Calu3 (cell line): ENCODE results near the gene GSK3B. TPM values are rescaled to one million over a fixed set of nuclear protein-coding genes. Genes with fewer than 3 reads are reported as not detected.

Experiments used
- BruUV-seq: library from RNA; stranded (reverse); fragments of 400-500 nt; replicated peaks from 2 replicates; lab custom pipeline; 2021; lab: Mats Ljungman, UMichigan
- CTCF ChIA-PET: fragments of 300-600 bp; sonication (Branson Sonifier 250); formaldehyde crosslinking; loops from one replicate; lab custom pipeline; 2022; ENCODE audit warnings: antibody characterized with exemption; lab: Charles Lee
- DNase-seq: peaks from one replicate; pipeline ENCODE4 v3.0.0; 2022
- H3K27ac Mint-ChIP-seq: one replicate; pipeline ENCODE4 v1.8.0; 2022; ENCODE audit warnings: mixed read lengths; ENCODE audit not compliant: unreplicated experiment
- H3K27me3 Mint-ChIP-seq: one replicate; pipeline ENCODE4 v1.8.0; 2022; ENCODE audit warnings: mixed read lengths; ENCODE audit not compliant: unreplicated experiment
- H3K36me3 Mint-ChIP-seq: one replicate; pipeline ENCODE4 v1.8.0; 2022; ENCODE audit warnings: mild to moderate bottlenecking, moderate library complexity, mixed read lengths; ENCODE audit not compliant: insufficient read depth, unreplicated experiment
- H3K4me1 Mint-ChIP-seq: one replicate; pipeline ENCODE4 v1.8.0; 2022; ENCODE audit warnings: mild to moderate bottlenecking, low read depth, mixed read lengths; ENCODE audit not compliant: unreplicated experiment
- H3K4me3 Mint-ChIP-seq: one replicate; pipeline ENCODE4 v1.8.0; 2022; ENCODE audit warnings: mild to moderate bottlenecking, low read depth, moderate library complexity, mixed read lengths; ENCODE audit not compliant: unreplicated experiment
- H3K9me3 Mint-ChIP-seq: one replicate; pipeline ENCODE4 v1.8.0; 2022; ENCODE audit warnings: low read depth, mixed read lengths; ENCODE audit not compliant: unreplicated experiment
- intact Hi-C: fragments of 100-400 bp; cut with micrococcal nuclease; formaldehyde crosslinking; loops from one replicate; pipeline ENCODE4 v1.10.0; 2022; ENCODE audit not compliant: unreplicated experiment
- total RNA-seq: library from RNA; stranded (reverse); gene quantifications from 2 replicates; pipeline ENCODE4 v1.2.3, GENCODE V29; 2022
- TF ChIP-seq, protein P1 (sequence below): fragments of 200-600 bp; IDR thresholded peaks from one replicate; pipeline ENCODE4 v1.8.0; 2022; ENCODE audit warnings: antibody characterized with exemption; ENCODE audit not compliant: unreplicated experiment

The GSK3B gene
- total RNA-seq, 1 experiment from 2014 or later: 48.6 TPM

GRCh38 chr3:119930286-119930685 lies 164.0 kb downstream of the GSK3B start:
- no peak for DNase-seq
- CTCF ChIA-PET: no interaction called here
- intact Hi-C loops: no loop called here
- TF ChIP-seq, protein P1, sequence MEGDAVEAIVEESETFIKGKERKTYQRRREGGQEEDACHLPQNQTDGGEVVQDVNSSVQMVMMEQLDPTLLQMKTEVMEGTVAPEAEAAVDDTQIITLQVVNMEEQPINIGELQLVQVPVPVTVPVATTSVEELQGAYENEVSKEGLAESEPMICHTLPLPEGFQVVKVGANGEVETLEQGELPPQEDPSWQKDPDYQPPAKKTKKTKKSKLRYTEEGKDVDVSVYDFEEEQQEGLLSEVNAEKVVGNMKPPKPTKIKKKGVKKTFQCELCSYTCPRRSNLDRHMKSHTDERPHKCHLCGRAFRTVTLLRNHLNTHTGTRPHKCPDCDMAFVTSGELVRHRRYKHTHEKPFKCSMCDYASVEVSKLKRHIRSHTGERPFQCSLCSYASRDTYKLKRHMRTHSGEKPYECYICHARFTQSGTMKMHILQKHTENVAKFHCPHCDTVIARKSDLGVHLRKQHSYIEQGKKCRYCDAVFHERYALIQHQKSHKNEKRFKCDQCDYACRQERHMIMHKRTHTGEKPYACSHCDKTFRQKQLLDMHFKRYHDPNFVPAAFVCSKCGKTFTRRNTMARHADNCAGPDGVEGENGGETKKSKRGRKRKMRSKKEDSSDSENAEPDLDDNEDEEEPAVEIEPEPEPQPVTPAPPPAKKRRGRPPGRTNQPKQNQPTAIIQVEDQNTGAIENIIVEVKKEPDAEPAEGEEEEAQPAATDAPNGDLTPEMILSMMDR: no peak
- Mint-ChIP-seq H3K27ac (no peak overlapping the region), H3K9me3 (no peaks in the 10 kb centered on the region), H3K36me3 (no peaks in the 10 kb centered on the region), H3K4me1 (no peaks in the 10 kb centered on the region), H3K27me3 (no peaks in the 10 kb centered on the region), H3K4me3 (no peak overlapping the region)
- BruUV-seq: no TSS peak

DNA sequence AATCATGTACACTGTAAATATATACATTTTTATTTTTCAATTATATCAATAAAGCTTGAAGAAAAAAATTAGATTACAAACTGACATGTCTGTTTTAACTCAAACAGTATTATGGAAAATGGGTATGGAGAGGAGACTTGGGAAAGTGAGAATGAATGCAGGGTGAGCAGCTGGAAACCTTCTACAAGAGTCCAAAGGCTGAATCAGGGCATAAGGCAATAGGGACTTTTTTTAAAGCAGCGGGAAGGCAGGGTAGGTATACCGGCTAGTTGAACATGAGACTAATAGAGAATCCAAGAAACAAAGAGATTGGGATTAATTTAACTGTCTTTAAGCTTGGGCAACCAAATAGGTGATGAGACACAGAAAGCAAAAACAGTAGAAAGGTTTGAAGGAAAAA lies 167.1 kb downstream of the GSK3B start:
- TF ChIP-seq, protein P1: no peak
- CTCF ChIA-PET: no interaction called here
- H3K4me3 Mint-ChIP-seq: no peak overlapping the region
- DNase-seq: no peak
- no peaks in the 10 kb centered on the region for H3K9me3 Mint-ChIP-seq
- no peaks in the 10 kb centered on the region for H3K36me3 Mint-ChIP-seq
- intact Hi-C loops: no loop called here
- BruUV-seq: no TSS peak
- no peaks in the 10 kb centered on the region for H3K27me3 Mint-ChIP-seq
- no peak overlapping the region for H3K27ac Mint-ChIP-seq
- H3K4me1 Mint-ChIP-seq: no peaks in the 10 kb centered on the region

DNA sequence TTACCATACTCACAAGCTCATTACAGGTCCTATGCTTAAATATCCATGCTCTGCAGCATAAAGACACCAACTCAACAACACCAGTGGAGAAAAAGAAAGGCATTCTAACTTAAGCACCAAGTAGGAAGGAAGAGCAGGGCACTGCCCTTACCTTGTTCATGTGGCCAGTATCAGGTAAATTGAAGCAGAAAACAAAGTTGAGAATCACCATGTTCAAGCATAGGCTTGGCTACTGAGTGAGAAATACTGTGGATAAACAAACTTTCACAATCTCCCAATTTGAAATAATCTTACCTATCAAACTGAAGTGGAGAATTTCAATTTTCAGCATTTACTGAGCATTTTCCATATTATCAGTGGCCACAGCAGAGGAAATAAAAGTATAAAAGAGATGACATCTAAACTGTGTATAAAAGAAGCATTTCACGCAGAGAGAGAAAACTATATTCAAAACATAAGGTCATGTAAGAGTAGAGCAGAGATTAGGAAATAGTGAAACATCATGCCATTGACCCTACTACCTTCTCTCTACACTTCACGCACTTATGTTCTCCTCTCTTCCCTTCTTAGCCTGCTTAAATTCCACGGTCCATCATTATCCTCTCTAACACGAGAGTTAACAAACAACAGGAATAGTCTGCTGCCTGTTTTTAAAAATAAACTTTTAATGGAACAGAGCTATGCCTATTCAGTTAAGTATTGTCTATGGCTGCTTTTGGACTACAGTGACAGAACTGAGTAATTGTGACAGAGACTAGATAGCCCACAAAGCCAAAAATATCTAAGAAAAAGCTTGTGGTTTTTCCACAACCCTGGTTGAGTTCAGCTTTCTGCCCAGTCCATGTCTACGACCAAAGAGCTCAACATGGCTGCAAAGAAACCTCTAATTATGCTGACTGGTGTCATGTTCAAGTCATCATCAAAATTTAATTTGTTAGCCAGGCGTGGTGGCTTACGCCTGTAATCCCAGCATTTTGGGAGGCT lies 169.8 kb downstream of the GSK3B start:
- BruUV-seq: no TSS peak
- DNase-seq: no peak
- intact Hi-C loops: no loop called here
- H3K4me3 Mint-ChIP-seq: no peak overlapping the region
- no peaks in the 10 kb centered on the region for H3K36me3 Mint-ChIP-seq
- CTCF ChIA-PET: interaction anchor here (0.7 kb wide), 1 partner anchor 159 kb away, joined by 3 read pairs; no protein-coding TSS in a partner anchor
- TF ChIP-seq, protein P1: no peak
- no peaks in the 10 kb centered on the region for H3K9me3 Mint-ChIP-seq
- no peak overlapping the region for H3K27ac Mint-ChIP-seq
- H3K27me3 Mint-ChIP-seq: no peaks in the 10 kb centered on the region
- H3K4me1 Mint-ChIP-seq: no peaks in the 10 kb centered on the region

DNA sequence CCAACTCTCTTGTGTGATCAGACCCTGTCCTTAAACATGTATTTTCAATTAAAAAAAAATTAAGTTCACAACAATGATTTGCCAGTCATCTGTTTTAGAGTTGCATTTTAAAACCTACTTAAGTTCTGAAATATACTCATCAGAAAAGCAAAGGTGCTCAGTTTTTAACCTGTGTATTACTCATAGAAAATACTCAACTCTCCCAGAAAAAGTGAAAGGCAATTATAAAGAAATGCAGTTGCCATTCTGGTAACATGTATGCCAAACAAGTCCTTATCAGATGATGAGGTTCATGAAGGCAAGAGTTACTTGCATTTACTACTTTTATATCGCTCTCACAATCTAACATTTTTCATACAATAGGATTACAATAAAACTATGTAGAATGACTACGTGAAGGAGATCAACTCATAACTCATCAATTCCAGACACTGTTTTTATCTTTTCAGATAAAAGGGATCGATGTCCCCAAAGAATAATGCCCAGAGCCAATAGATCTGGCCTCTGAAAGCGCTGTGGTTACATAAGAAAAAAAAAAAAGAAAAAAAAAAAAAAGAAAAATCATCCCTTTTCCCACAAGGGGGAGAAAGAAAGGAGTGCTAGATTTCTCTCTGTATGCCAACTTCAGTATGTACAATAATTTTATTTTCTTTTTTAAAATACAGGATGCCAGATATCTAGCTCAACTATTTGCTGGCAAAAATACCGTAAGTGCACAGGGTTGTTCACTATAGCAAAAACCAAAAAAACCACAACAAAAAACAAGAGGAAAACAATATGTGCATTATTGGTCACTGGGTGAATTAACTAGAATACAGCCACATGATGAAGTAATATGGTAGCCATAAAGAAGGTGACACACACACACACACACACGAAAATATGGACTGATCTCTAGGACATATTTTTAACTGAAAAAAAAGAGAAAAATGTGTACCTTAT lies 175.0 kb downstream of the GSK3B start:
- BruUV-seq: no TSS peak
- CTCF ChIA-PET: no interaction called here
- Mint-ChIP-seq H3K4me1 (no peaks in the 10 kb centered on the region), H3K36me3 (peaks cover 7% of the 10 kb centered on the region), H3K9me3 (no peaks in the 10 kb centered on the region), H3K27ac (no peak overlapping the region), H3K4me3 (no peak overlapping the region), H3K27me3 (no peaks in the 10 kb centered on the region)
- DNase-seq: no peak
- TF ChIP-seq, protein P1: no peak
- intact Hi-C loops: no loop called here
